Measurements from ENCODE around the gene RPL13A. TPM values are rescaled to one million over a fixed set of nuclear protein-coding genes. Genes with fewer than 3 reads are reported as not detected.

Gene RPL13A
- total and polyA plus RNA-seq, 9 of the 15 experiments (the other 6 are each of a cell fraction or from before 2014, with no cell fraction given): 1,744 to 5,482 (median 2,949) TPM

GRCh38 chr19:49470615-49470978 is 16.8 kb upstream of the RPL13A start:
- Histone ChIP-seq H3K9me1 (ENCODE audit: control insufficient read depth, insufficient read depth, low read length) (no peaks in the 10 kb centered on the region), H3K4me2 (ENCODE audit: insufficient read depth, low read length) (no peak overlapping the region), H3K27me3 (ENCODE audit: control insufficient read depth in 2 of 2, insufficient read depth in 2 of 2, low read length in 2 of 2) (no peaks in the 10 kb centered on the region), H3K9ac (ENCODE audit: insufficient read depth in 1 of 2, low read depth in 2 of 2, low read length in 2 of 2) (no peak overlapping the region), H2AFZ (ENCODE audit: low read depth, low read length) (no peak overlapping the region), H3K27ac (ENCODE audit: extremely low read depth, low read depth, low read length) (no peak overlapping the region), H3K4me1 (replicated peaks in 1 of 2; ENCODE audit: control insufficient read depth in 2 of 2, insufficient read depth in 2 of 2, low read length in 2 of 2) (peaks cover 16 to 53% of the 10 kb centered on the region in 2 experiments), H3K79me2 (ENCODE audit: control insufficient read depth, insufficient read depth, low read length) (no peaks in the 10 kb centered on the region), H3K9me3 (replicated peaks; ENCODE audit: control insufficient read depth, insufficient read depth, low read depth, low read length) (no peaks in the 10 kb centered on the region), H3K36me3 (ENCODE audit: control insufficient read depth, insufficient read depth, low read length) (peaks cover 26% of the 10 kb centered on the region; the same call in 2 of the 3 replicates), H4K20me1 (replicated peaks; ENCODE audit: control insufficient read depth, insufficient read depth, low read length) (peaks cover 5% of the 10 kb centered on the region; the same call in 1 of the 2 replicates), H3K4me3 (no peak overlapping the region)
- ChIA-PET POLR2A (no interaction called here), CTCF (ENCODE audit: low intra/inter-chr PET ratio) (no interaction called here)
- no peak for FAIRE-seq
- no peak for ATAC-seq
- WGBS (ENCODE audit: insufficient coverage, low coverage, missing lambda C conversion rate): 73% methylated on average over 5 of the region's 8 CpGs
- BruUV-seq (replicated peaks): no TSS peak
- intact Hi-C loops (cut with micrococcal nuclease) (loop anchor here (1.0 kb wide), 1 partner anchor 78 kb away; no protein-coding TSS in a partner anchor), in situ Hi-C loops (cut with MboI) (no loop called here)
- no peak for DNase-seq (ENCODE audit: extremely low read depth in 1 of 4, low spot score in 3 of 4)
- TF ChIP-seq FOSL1 (tag; conservative IDR thresholded peaks at IDR 0.05) (no peak), RAD51 (IDR thresholded peaks at IDR 0.05; ENCODE audit: borderline replicate concordance, low read depth) (no peak), DDX20 (tag; IDR thresholded peaks at IDR 0.05; ENCODE audit: low read depth) (no peak), CBX5 (IDR thresholded peaks at IDR 0.05; ENCODE audit: borderline replicate concordance, low read depth) (no peak), ZC3H11A (IDR thresholded peaks at IDR 0.05; ENCODE audit: low read depth, low read length) (no peak), ZC3H8 (IDR thresholded peaks at IDR 0.05) (no peak), BHLHE40 (IDR thresholded peaks at IDR 0.05; ENCODE audit: low read length) (no peak), TSC22D4 (tag; IDR thresholded peaks at IDR 0.05) (no peak), GATAD2B (IDR thresholded peaks at IDR 0.05; ENCODE audit: borderline replicate concordance) (no peak), ZNF740 (CRISPR knock-in tag; IDR thresholded peaks at IDR 0.05) (no peak), ZNF740 (tag; IDR thresholded peaks at IDR 0.05) (no peak), POLR2G (IDR thresholded peaks at IDR 0.05; ENCODE audit: low read depth, low read length) (no peak), MITF (IDR thresholded peaks at IDR 0.05) (no peak), CREM (IDR thresholded peaks at IDR 0.05; ENCODE audit: low read depth) (no peak), SMAD4 (CRISPR knock-in tag; conservative IDR thresholded peaks at IDR 0.05) (no peak), ZNF592 (IDR thresholded peaks at IDR 0.05) (no peak), GABPA (tag; conservative IDR thresholded peaks at IDR 0.05; ENCODE audit: low read depth) (no peak), MYC (IDR thresholded peaks at IDR 0.05; ENCODE audit: low read depth, low read length) (no peak), MYC (CRISPR knock-in tag; IDR thresholded peaks at IDR 0.05; ENCODE audit: borderline replicate concordance, low read depth) (no peak)
